CD4-positive, CD25-positive, alpha-beta regulatory T cell (primary cell): ENCODE results near the gene SCEL. TPM values are rescaled to one million over a fixed set of nuclear protein-coding genes. Genes with fewer than 3 reads are reported as not detected.
"Not testable (repeated sequence)": the region's sequence is repeated elsewhere in the genome, so short reads cannot be mapped to it uniquely, and the experiment has no call there.

Experiments
- ATAC-seq, 2 donors: fragments of 150-1000 bp; cut with Tn5 transposase; one replicate each; pipeline ENCODE4 v1.10.0; 2021; ENCODE audit warnings: low read depth in 2 of 2, moderate number of reproducible peaks in 2 of 2, moderate library complexity in 1 of 2
- DNase-seq, 3 donors: peaks; one replicate each; pipeline versions ENCODE4 v3.0.0 to v3.0.0-alpha.2; 2012 to 2022; ENCODE audit warnings: mixed read lengths in 1 of 3
- H3K27ac ChIP-seq: one replicate; pipeline ENCODE4 v1.7.0; 2013; ENCODE audit warnings: mild to moderate bottlenecking, low read length; ENCODE audit not compliant: insufficient read depth, poor library complexity, severe bottlenecking
- H3K27me3 ChIP-seq: one replicate; pipeline ENCODE4 v1.7.0; 2013; ENCODE audit warnings: low read length; ENCODE audit not compliant: control insufficient read depth, insufficient read depth
- H3K36me3 ChIP-seq: one replicate; pipeline ENCODE4 v1.7.0; 2013; ENCODE audit warnings: mild to moderate bottlenecking, low read length, moderate library complexity; ENCODE audit not compliant: control insufficient read depth, insufficient read depth
- H3K4me1 ChIP-seq: 2 replicates; pipeline ENCODE4 v1.7.0; 2013; ENCODE audit warnings: mild to moderate bottlenecking, low read length; ENCODE audit not compliant: insufficient read depth, control insufficient read depth, poor library complexity, severe bottlenecking
- H3K4me3 ChIP-seq: one replicate; pipeline ENCODE4 v1.7.0; 2013; ENCODE audit warnings: low read depth, mild to moderate bottlenecking, low read length, moderate library complexity
- H3K9me3 ChIP-seq, 2 experiments: 1 replicate in 1 of 2; 2 replicates in 1 of 2; pipeline ENCODE4 v1.7.0; 2013; ENCODE audit warnings: low read length in 2 of 2, mild to moderate bottlenecking in 1 of 2, moderate library complexity in 1 of 2; ENCODE audit not compliant: control insufficient read depth in 2 of 2
- H3K27ac Mint-ChIP-seq, 3 donors: one replicate each; pipeline ENCODE4 v1.8.0; 2020 to 2022; ENCODE audit warnings: mild to moderate bottlenecking in 3 of 3, mixed read lengths in 3 of 3, moderate library complexity in 2 of 3
- H3K27me3 Mint-ChIP-seq: one replicate; pipeline ENCODE4 v1.8.0; 2022; ENCODE audit warnings: mild to moderate bottlenecking, mixed read lengths
- H3K36me3 Mint-ChIP-seq: one replicate; pipeline ENCODE4 v1.8.0; 2020; ENCODE audit warnings: mixed read lengths
- H3K4me1 Mint-ChIP-seq, 4 donors: one replicate each; pipeline ENCODE4 v1.8.0; 2020 to 2022; ENCODE audit warnings: mixed read lengths in 4 of 4, mild to moderate bottlenecking in 1 of 4
- H3K4me3 Mint-ChIP-seq, 4 donors: one replicate each; pipeline ENCODE4 v1.8.0; 2020 to 2022; ENCODE audit warnings: mild to moderate bottlenecking in 4 of 4, mixed read lengths in 4 of 4, moderate library complexity in 3 of 4
- H3K9me3 Mint-ChIP-seq, 7 donors: one replicate each; pipeline ENCODE4 v1.8.0; 2020 to 2022; ENCODE audit warnings: mixed read lengths in 7 of 7, mild to moderate bottlenecking in 3 of 7, moderate library complexity in 2 of 7
- polyA plus RNA-seq, 4 donors: library from polyadenylated mRNA; unstranded; fragments of 300-500 nt; fragmentation: Illumina TruSeq; gene quantifications; one replicate each; pipeline ENCODE4 v1.2.3, GENCODE V29; 2021
- total RNA-seq: library from RNA; stranded (reverse); gene quantifications from one replicate; pipeline ENCODE4 v1.2.3, GENCODE V29; 2022

Gene SCEL
- total and polyA plus RNA-seq, 5 donors from 2014 or later, result not detected

DNA sequence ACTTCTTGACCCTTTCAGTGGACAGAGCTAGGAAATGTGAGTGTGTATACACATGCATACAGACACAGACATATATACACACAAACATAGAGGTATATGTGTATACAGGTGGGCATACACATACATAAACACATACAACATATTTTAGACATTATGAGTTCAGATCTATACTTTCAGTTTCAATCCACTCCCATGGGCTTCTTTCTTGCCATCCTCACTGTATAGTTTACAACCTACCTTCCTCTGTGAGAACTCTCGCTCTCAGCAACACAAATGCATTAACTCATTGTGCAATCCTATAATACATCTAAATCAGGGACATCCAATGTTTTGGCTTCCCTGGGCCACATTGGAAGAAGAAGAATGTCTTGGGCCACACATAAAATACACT, 21.2 kb upstream of the SCEL start:
- Mint-ChIP-seq H3K4me1 (peaks cover 0 to 3% (median under 1%) of the 10 kb centered on the region in 4 donors), H3K27me3 (peaks cover 21% of the 10 kb centered on the region), H3K36me3 (no peaks in the 10 kb centered on the region), H3K27ac (no peak overlapping the region), H3K9me3 (no peaks in the 10 kb centered on the region), H3K4me3 (no peak overlapping the region)
- Histone ChIP-seq H3K36me3 (no peaks in the 10 kb centered on the region), H3K4me3 (no peak overlapping the region), H3K4me1 (no peaks in the 10 kb centered on the region), H3K27me3 (no peaks in the 10 kb centered on the region), H3K9me3 (no peaks in the 10 kb centered on the region), H3K27ac (no peak overlapping the region)
- no peak for DNase-seq
- ATAC-seq, result no peak

DNA sequence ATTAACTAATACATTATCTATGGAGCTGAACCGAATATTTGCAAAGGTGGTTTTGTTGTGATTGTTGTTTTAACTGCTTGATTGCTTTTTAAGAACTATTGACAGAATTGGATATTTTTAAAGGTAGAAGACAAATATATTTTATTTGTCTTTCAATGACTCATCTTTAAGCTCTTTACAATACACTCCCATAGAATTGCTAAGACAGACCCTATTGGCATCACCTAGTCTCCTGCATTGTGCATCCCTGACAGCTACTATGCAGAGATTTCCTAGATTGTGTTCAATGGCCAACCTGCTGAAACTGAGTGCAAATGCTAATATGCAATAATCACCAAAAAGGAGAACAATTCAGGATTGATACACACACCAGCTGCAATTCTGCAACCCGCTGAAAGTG, 19.7 kb upstream of the SCEL start:
- Histone ChIP-seq H3K27ac (no peak overlapping the region), H3K27me3 (peaks cover 2% of the 10 kb centered on the region), H3K4me1 (no peaks in the 10 kb centered on the region), H3K4me3 (no peak overlapping the region), H3K9me3 (no peaks in the 10 kb centered on the region), H3K36me3 (no peaks in the 10 kb centered on the region)
- Mint-ChIP-seq H3K36me3 (no peaks in the 10 kb centered on the region), H3K9me3 (no peaks in the 10 kb centered on the region), H3K27me3 (peaks cover 18% of the 10 kb centered on the region), H3K4me1 (peaks cover 0 to 2% (median 0%) of the 10 kb centered on the region in 4 donors), H3K27ac (no peak overlapping the region), H3K4me3 (no peak overlapping the region)
- ATAC-seq, result no peak
- DNase-seq, result no peak

DNA sequence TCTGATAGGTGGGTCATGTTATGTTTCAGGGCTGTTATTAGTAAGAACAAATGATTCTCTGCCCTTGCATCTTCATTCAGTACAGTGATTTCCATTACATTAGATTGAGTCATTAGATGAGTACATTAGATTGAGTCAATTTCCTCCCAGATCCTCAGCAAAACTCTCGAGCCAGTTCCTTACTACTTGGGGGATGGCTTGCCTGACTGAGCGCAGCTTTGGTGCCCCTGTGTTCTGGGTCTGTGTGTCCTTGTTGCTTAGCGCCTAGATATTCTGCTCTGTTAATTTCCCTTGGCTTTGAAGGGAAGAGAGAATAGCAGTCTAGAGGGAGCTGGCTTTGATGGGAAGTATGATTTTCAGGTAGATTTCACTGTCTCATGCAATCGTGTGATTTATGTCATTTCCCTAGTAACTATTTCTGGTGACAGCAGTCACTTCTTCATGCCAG, 19.1 kb upstream of the SCEL start:
- H3K36me3 Mint-ChIP-seq, result no peaks in the 10 kb centered on the region
- Histone ChIP-seq H3K4me3 (no peak overlapping the region), H3K27me3 (peaks cover 2% of the 10 kb centered on the region), H3K27ac (no peak overlapping the region), H3K36me3 (no peaks in the 10 kb centered on the region), H3K9me3 (no peaks in the 10 kb centered on the region), H3K4me1 (no peaks in the 10 kb centered on the region)
- H3K4me3 Mint-ChIP-seq, result no peak overlapping the region
- H3K4me1 Mint-ChIP-seq, result peaks cover 0 to 2% (median 0%) of the 10 kb centered on the region in 4 donors
- no peak for ATAC-seq
- DNase-seq, result no peak
- H3K9me3 Mint-ChIP-seq, result no peaks in the 10 kb centered on the region
- H3K27me3 Mint-ChIP-seq, result peaks cover 20% of the 10 kb centered on the region
- no peak overlapping the region for H3K27ac Mint-ChIP-seq

DNA sequence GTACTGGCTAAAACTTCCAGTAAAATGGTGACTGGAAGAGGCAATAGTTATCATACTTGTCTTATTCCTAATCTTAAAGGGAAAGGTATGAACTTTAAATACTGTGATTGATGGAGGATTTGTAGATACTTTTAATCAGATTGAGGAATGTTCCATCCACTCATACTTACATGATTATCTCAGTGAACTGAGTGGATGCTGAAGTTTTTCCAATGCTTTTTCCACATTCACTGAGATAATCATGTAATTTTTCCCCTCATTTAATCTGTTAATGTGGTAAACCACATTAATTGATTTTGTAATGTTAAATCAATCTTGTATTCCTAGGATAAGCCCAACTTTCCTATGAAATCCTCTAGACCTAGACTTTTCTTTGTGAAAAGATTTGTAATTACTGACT, 17.2 kb upstream of the SCEL start:
- no peaks in the 10 kb centered on the region for H3K36me3 Mint-ChIP-seq
- peaks cover 0 to 1% (median 0%) of the 10 kb centered on the region in 7 donors for H3K9me3 Mint-ChIP-seq
- H3K27ac Mint-ChIP-seq, result no peak overlapping the region
- H3K27me3 ChIP-seq, result peaks cover 2% of the 10 kb centered on the region
- DNase-seq (no peak), ATAC-seq (no peak)
- no peak overlapping the region for H3K4me3 Mint-ChIP-seq
- H3K36me3 ChIP-seq, result no peaks in the 10 kb centered on the region
- no peaks in the 10 kb centered on the region for H3K4me1 ChIP-seq
- H3K27me3 Mint-ChIP-seq, result peaks cover 10% of the 10 kb centered on the region
- no peaks in the 10 kb centered on the region for H3K9me3 ChIP-seq
- H3K4me3 ChIP-seq, result no peak overlapping the region
- peaks cover 0 to 2% (median 0%) of the 10 kb centered on the region in 4 donors for H3K4me1 Mint-ChIP-seq
- H3K27ac ChIP-seq, result no peak overlapping the region

DNA sequence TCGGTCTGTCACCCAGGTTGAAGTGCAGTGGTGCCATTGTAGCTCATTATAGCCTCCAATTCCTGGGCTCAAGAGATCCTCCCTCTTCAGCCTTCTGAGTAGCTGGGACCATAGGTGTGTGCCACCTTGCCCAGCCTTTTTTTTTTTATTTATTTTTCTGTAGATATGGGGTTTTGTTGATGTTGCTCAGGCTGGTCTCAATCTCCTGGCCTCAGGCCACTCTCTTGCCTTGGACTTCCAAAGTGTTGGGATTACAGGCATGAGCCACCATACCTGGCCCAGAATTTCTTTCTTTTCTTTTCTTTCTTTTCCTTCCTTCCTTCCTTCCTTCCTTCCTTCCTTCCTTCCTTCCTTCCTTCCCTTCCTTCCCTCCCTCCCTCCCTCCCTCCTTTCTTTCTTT, 16.1 kb upstream of the SCEL start:
- H3K4me3 ChIP-seq, DNase-seq, ATAC-seq, H3K4me3 Mint-ChIP-seq, H3K4me1 Mint-ChIP-seq, H3K27me3 Mint-ChIP-seq, H3K4me1 ChIP-seq, H3K27ac Mint-ChIP-seq, H3K36me3 Mint-ChIP-seq, H3K36me3 ChIP-seq, H3K9me3 Mint-ChIP-seq, H3K27ac ChIP-seq, H3K27me3 ChIP-seq, H3K9me3 ChIP-seq: not testable (repeated sequence)

DNA sequence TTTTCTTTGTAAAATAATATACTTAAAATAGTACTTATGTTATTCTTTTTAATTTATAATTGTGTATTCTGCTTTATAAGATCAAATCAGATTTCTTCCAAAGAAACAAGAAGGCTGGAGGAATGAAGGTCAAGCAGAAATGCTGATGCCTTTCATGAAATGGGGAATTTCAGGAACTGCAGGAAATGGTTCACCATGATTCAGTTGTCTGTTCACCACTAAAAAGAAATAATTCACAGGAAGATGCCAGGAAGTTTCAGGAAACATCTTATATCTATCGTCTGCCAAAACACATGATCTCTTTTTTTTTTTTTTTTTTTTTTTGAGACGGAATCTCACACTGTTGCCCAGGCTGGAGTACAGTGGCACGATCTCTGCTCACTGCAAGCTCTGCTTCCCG, 15.7 kb upstream of the SCEL start:
- H3K27me3 ChIP-seq, result peaks cover 7% of the 10 kb centered on the region
- Mint-ChIP-seq H3K4me3 (no peak overlapping the region), H3K9me3 (peaks cover 0 to 1% (median 0%) of the 10 kb centered on the region in 7 donors), H3K4me1 (no peaks in the 10 kb centered on the region), H3K27me3 (peaks cover 10% of the 10 kb centered on the region), H3K36me3 (no peaks in the 10 kb centered on the region), H3K27ac (no peak overlapping the region)
- H3K4me3 ChIP-seq, result no peak overlapping the region
- H3K9me3 ChIP-seq, result no peaks in the 10 kb centered on the region
- H3K36me3 ChIP-seq, result no peaks in the 10 kb centered on the region
- H3K4me1 ChIP-seq, result no peaks in the 10 kb centered on the region
- H3K27ac ChIP-seq, result no peak overlapping the region
- ATAC-seq (no peak), DNase-seq (no peak)

DNA sequence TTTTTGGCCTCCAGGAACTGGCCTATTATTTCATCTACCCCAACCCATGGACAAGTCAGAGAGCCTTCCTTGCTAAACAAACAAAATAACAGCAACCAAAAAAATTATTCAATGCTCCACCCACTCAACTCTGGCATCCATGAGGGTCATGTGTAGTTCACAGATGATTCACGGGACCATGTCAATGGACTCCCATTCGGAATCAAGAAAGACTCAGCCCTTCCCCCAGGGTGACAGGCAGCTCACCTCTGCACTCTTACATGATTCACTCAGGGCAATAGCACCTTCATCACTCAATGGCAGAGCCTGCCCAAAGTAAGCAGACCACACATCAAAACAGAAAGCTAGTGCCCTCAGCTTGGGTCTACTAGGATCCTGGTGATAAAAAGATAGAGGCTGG, 14.3 kb upstream of the SCEL start:
- Histone ChIP-seq H3K9me3 (no peaks in the 10 kb centered on the region), H3K27ac (no peak overlapping the region), H3K27me3 (peaks cover 7% of the 10 kb centered on the region), H3K36me3 (no peaks in the 10 kb centered on the region), H3K4me3 (no peak overlapping the region), H3K4me1 (no peaks in the 10 kb centered on the region)
- Mint-ChIP-seq H3K36me3 (no peaks in the 10 kb centered on the region), H3K4me3 (no peak overlapping the region), H3K27ac (no peak overlapping the region), H3K9me3 (peaks cover 0 to 1% (median 0%) of the 10 kb centered on the region in 7 donors), H3K27me3 (peaks cover 14% of the 10 kb centered on the region), H3K4me1 (no peaks in the 10 kb centered on the region)
- ATAC-seq (no peak), DNase-seq (no peak)

DNA sequence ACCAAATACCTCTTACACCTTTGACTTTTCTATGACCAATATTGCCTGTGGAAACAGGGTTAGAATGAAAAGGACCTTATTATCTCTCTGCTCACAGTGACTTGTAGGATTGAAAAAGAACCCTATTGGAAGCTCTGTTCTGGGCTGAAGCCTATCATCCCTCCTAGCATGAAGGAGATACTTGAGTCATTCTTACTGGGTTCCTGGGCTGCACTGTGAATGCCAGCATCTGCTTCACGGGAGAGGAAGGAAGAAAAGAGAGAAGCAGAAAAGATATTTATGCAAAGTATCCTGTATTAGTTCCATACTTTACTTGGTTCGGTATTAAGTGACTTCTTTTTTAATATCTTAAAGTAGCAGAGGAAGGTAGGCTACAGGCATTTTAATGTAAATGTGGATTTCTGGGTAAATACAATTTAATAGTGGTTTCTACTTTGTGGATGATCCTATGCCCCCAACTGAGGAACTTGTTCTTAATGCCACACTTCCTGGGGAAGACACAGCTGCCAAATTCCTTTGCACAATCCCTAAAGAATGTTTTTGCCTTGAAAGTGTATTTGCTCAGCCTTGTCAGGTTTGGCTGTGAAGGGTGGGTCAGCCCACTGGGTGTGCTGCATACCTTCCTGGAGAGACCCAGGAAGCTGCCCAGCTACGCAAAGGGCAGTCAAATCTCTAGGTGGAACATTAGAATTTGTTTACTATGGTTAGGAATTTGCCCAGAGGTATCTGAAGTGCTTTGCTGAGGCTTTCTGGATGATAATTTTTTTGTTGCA, 13.7 kb upstream of the SCEL start:
- ATAC-seq, result no peak
- Histone ChIP-seq H3K27ac (no peak overlapping the region), H3K4me1 (no peaks in the 10 kb centered on the region), H3K36me3 (no peaks in the 10 kb centered on the region), H3K9me3 (no peaks in the 10 kb centered on the region), H3K27me3 (peaks cover 7% of the 10 kb centered on the region), H3K4me3 (no peak overlapping the region)
- Mint-ChIP-seq H3K27ac (no peak overlapping the region), H3K9me3 (peaks cover 0 to 1% (median 0%) of the 10 kb centered on the region in 7 donors), H3K36me3 (no peaks in the 10 kb centered on the region), H3K27me3 (peaks cover 13% of the 10 kb centered on the region), H3K4me1 (no peaks in the 10 kb centered on the region), H3K4me3 (no peak overlapping the region)
- DNase-seq, result no peak
